Esophagus squamous epithelium (tissue), 5 donors: Measurements from ENCODE around the gene CXCL14. TPM values are rescaled to one million over a fixed set of nuclear protein-coding genes. Genes with fewer than 3 reads are reported as not detected.
"Not testable (repeated sequence)": the region's sequence is repeated elsewhere in the genome, so short reads cannot be mapped to it uniquely, and the experiment has no call there.

Source experiments
- DNase-seq: peaks from one replicate; lab custom pipeline; 2025; lab: John Stamatoyannopoulos, UW
- H3K27ac ChIP-seq, 4 donors: fragments of 200-600 bp; sonication (generic); one replicate each; pipeline ENCODE4 v1.5.1; 2016 to 2019; ENCODE audit warnings: mild to moderate bottlenecking in 1 of 4
- H3K27me3 ChIP-seq, 4 donors: fragments of 200-600 bp; sonication (generic); 1 replicate in 3 of 4; 2 replicates in 1 of 4; pipeline versions ENCODE4 v1.5.1 to v1.6.0; 2017 to 2021; ENCODE audit warnings: antibody characterized with exemption in 1 of 4
- H3K36me3 ChIP-seq, 3 donors: fragments of 200-600 bp; sonication (generic); one replicate each; pipeline ENCODE4 v1.5.1; 2016 to 2019
- H3K4me1 ChIP-seq, 3 donors: fragments of 200-600 bp; sonication (generic); one replicate each; pipeline ENCODE4 v1.5.1; 2017 to 2019
- H3K4me3 ChIP-seq, 4 donors: fragments of 200-600 bp; sonication (generic); 1 replicate in 3 of 4; 2 replicates in 1 of 4; pipeline ENCODE4 v1.5.1; 2016 to 2019; ENCODE audit warnings: mild to moderate bottlenecking in 2 of 4, moderate library complexity in 1 of 4
- H3K9me3 ChIP-seq, 3 donors: fragments of 200-600 bp; sonication (generic); one replicate each; pipeline ENCODE4 v1.5.1; 2016 to 2019
- CTCF ChIP-seq, 6 experiments: fragments of 450-650 bp in 4 of 6; fragments of 200-600 bp in 2 of 6; sonication (generic) in 2 of 6; IDR thresholded peaks; one replicate each; pipeline ENCODE4 v1.5.1; 2016 to 2019; ENCODE audit warnings: antibody characterized with exemption in 6 of 6, mild to moderate bottlenecking in 4 of 6, moderate library complexity in 4 of 6
- POLR2A ChIP-seq, 4 donors: fragments of 450-650 bp; IDR thresholded peaks; one replicate each; pipeline ENCODE4 v1.6.1; 2017; ENCODE audit warnings: antibody characterized with exemption in 4 of 4, mild to moderate bottlenecking in 4 of 4, moderate library complexity in 3 of 4
- WGBS, 2 donors: methylation state at CpG; one replicate each; pipeline ENCODE4 v1.1.5; 2018; 5-methylcytosine and 5-hydroxymethylcytosine counted together
- intact Hi-C: fragments of 100-400 bp; cut with DNase I; formaldehyde crosslinking; loops from one replicate; pipeline ENCODE4 v1.15.0; 2022
- total RNA-seq, 4 donors: library from RNA; depleted of rRNA; stranded (reverse); fragments of >200 nt; gene quantifications; one replicate each; pipeline ENCODE4 v1.1.0, GENCODE V29; 2016
- donor health status: DM: yes; HTN: yes; CAD: no.

The CXCL14 gene
- total RNA-seq, 4 donors from 2014 or later, result 23.1 to 160 (median 95.4) TPM

- H3K36me3 ChIP-seq, result no peaks in the 10 kb centered on the region
- peak within 1 kb of the TSS; percentile 5 to 54 (median 25) for H3K4me3 ChIP-seq
- intact Hi-C loops, result no loop called here
- no peak within 1 kb of the TSS for H3K27ac ChIP-seq
- DNase-seq, result no peak
- H3K9me3 ChIP-seq, result no peaks in the 10 kb centered on the region
- peaks cover 12 to 27% (median 12%) of the 10 kb centered on the region in 3 donors for H3K4me1 ChIP-seq
- peaks cover 11 to 100% (median 15%) of the 10 kb centered on the region in 4 donors for H3K27me3 ChIP-seq
- TF ChIP-seq POLR2A (IDR thresholded peaks at IDR 0.05), result no peak
- 23 to 63% methylated on average over 7 to 12 of the region's 74 CpGs for WGBS, 2 donors
Observed at GRCh38 chr5:135535820-135536801, 42.7 kb downstream of the CXCL14 start, which contains the start of gene NEUROG1. NEUROG1 (minus strand) TSS chr5:135535964; CDS start chr5:135535690, 274 bp downstream.

GRCh38 chr5:135535420-135535819 lies 43.4 kb downstream of the CXCL14 start:
- H3K27me3 ChIP-seq, result peaks cover 11 to 100% (median 15%) of the 10 kb centered on the region in 4 donors
- no peak overlapping the region for H3K27ac ChIP-seq
- H3K9me3 ChIP-seq, result no peaks in the 10 kb centered on the region
- H3K36me3 ChIP-seq, result no peaks in the 10 kb centered on the region
- peak overlapping the region; percentile 5 to 54 (median 25) for H3K4me3 ChIP-seq
- no peak for DNase-seq
- no peak for TF ChIP-seq CTCF (IDR thresholded peaks at IDR 0.05)
- TF ChIP-seq POLR2A (IDR thresholded peaks at IDR 0.05), result no peak
- peaks cover 12 to 27% (median 12%) of the 10 kb centered on the region in 3 donors for H3K4me1 ChIP-seq
- intact Hi-C loops, result no loop called here
- no CpG with 5 or more reads among the region's 44 CpGs for WGBS, 2 donors

- DNase-seq, result no peak
- Histone ChIP-seq H3K4me1 (peaks cover 12 to 26% (median 12%) of the 10 kb centered on the region in 3 donors), H3K27me3 (peaks cover 11 to 100% (median 15%) of the 10 kb centered on the region in 4 donors), H3K36me3 (no peaks in the 10 kb centered on the region), H3K4me3 (peak overlapping the region in 2 of 4 donors; percentile 33 to 54), H3K27ac (no peak overlapping the region), H3K9me3 (no peaks in the 10 kb centered on the region)
- WGBS, 2 donors, result 24 to 44% methylated on average over 11 to 33 of the region's 61 CpGs
- intact Hi-C loops, result no loop called here
- TF ChIP-seq CTCF (IDR thresholded peaks at IDR 0.05), result no peak
- TF ChIP-seq POLR2A (IDR thresholded peaks at IDR 0.05), result no peak
Observed at GRCh38 chr5:135534609-135535419, 44.0 kb downstream of the CXCL14 start.

GRCh38 chr5:135533794-135534193 lies 45.0 kb downstream of the CXCL14 start:
- Histone ChIP-seq H3K27ac (no peak overlapping the region), H3K36me3 (no peaks in the 10 kb centered on the region), H3K9me3 (no peaks in the 10 kb centered on the region), H3K4me1 (peaks cover 12 to 21% (median 12%) of the 10 kb centered on the region in 3 donors), H3K4me3 (no peak overlapping the region), H3K27me3 (peaks cover 11 to 99% (median 15%) of the 10 kb centered on the region in 4 donors)
- 34 to 70% methylated on average over 3 of the region's 3 CpGs for WGBS, 2 donors
- TF ChIP-seq POLR2A (IDR thresholded peaks at IDR 0.05), result no peak
- no peak for TF ChIP-seq CTCF (IDR thresholded peaks at IDR 0.05)
- no peak for DNase-seq
- intact Hi-C loops, result no loop called here

- no peak for DNase-seq
- TF ChIP-seq CTCF (IDR thresholded peaks at IDR 0.05), result no peak
- H3K4me3 ChIP-seq, result no peak overlapping the region
- peaks cover 11 to 95% (median 15%) of the 10 kb centered on the region in 4 donors for H3K27me3 ChIP-seq
- peaks cover 12 to 21% (median 12%) of the 10 kb centered on the region in 3 donors for H3K4me1 ChIP-seq
- intact Hi-C loops, result no loop called here
- no peaks in the 10 kb centered on the region for H3K36me3 ChIP-seq
- H3K27ac ChIP-seq, result no peak overlapping the region
- no peaks in the 10 kb centered on the region for H3K9me3 ChIP-seq
- WGBS, 2 donors, result 10 to 38% methylated on average over 3 of the region's 3 CpGs
Observed at GRCh38 chr5:135533334-135533733, 45.5 kb downstream of the CXCL14 start.

GRCh38 chr5:135529576-135529975 lies 49.2 kb downstream of the CXCL14 start:
- H3K36me3 ChIP-seq, H3K27ac ChIP-seq, intact Hi-C loops, H3K4me1 ChIP-seq, DNase-seq, H3K9me3 ChIP-seq, H3K4me3 ChIP-seq: not testable (repeated sequence)
- WGBS, 2 donors, result 77 to 94% methylated on average over 5 of the region's 5 CpGs
- peaks cover 0 to 70% (median 2%) of the 10 kb centered on the region in 4 donors for H3K27me3 ChIP-seq
